Subcutaneous adipose tissue (tissue), 4 donors: ENCODE measurements around the gene ENO3. TPM values are rescaled to one million over a fixed set of nuclear protein-coding genes. Genes with fewer than 3 reads are reported as not detected.

Source experiments
- total RNA-seq, 4 donors: library from RNA; depleted of rRNA; stranded (reverse); fragments of >200 nt; gene quantifications; one replicate each; pipeline ENCODE4 v1.1.0, GENCODE V29; 2016
- TF ChIP-seq, protein P1 (sequence below): fragments of 450-650 bp; IDR thresholded peaks from one replicate; pipeline ENCODE4 v1.5.1; 2016; ENCODE audit warnings: low read depth, mild to moderate bottlenecking, control low read depth, antibody characterized with exemption, moderate library complexity

ENO3 gene
- total RNA-seq, 4 donors from 2014 or later: 2.3 to 8.3 (median 3.8) TPM

DNA sequence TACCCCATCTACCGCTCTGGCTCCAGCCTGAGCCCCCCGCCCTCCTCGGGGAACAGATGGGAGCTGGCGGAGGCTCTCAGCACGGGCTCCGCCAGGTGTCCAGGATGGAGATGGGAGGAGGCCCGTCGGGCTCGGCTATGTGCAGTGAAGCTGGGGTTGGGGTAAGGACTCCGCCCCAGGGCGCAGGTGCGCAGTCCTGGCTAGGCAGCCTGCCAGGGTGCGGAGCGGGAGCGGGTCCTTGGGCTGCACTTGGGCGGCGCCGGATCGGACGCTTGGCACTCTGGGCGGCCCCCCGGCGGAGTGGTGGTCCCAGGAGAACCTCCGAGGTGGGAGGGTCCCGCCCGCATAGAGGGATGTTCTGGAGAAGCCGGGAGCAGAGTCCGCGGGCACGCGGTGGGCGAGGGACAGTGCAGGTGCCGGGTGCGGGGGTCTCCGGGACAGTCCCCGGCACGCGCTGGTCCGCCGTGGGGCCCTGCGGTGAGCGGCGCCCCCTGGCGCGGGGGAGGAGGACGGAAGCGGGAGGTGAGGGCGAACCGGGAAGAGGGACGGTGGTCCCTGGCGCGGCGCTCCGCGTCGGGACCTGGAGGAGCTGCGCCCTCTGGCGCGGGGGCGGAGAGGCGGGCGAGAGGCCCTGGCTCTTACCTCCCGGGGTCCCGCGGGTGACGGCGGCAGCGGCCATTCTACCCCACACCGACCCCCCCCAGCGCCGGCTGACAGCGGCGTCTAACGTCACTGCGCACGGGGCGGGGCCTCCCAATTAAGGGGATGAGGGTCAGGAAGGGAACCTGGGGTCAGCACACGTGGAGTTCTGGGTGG lies 36.2 kb downstream of the ENO3 start, which contains the start of gene CAMTA2:
TSS of gene CAMTA2 (minus strand) at position 725 of the 816 bp plus-strand sequence. CDS start 1,453 bp downstream, outside the sequence.
- TF ChIP-seq, protein P1, sequence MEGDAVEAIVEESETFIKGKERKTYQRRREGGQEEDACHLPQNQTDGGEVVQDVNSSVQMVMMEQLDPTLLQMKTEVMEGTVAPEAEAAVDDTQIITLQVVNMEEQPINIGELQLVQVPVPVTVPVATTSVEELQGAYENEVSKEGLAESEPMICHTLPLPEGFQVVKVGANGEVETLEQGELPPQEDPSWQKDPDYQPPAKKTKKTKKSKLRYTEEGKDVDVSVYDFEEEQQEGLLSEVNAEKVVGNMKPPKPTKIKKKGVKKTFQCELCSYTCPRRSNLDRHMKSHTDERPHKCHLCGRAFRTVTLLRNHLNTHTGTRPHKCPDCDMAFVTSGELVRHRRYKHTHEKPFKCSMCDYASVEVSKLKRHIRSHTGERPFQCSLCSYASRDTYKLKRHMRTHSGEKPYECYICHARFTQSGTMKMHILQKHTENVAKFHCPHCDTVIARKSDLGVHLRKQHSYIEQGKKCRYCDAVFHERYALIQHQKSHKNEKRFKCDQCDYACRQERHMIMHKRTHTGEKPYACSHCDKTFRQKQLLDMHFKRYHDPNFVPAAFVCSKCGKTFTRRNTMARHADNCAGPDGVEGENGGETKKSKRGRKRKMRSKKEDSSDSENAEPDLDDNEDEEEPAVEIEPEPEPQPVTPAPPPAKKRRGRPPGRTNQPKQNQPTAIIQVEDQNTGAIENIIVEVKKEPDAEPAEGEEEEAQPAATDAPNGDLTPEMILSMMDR: no peak

DNA sequence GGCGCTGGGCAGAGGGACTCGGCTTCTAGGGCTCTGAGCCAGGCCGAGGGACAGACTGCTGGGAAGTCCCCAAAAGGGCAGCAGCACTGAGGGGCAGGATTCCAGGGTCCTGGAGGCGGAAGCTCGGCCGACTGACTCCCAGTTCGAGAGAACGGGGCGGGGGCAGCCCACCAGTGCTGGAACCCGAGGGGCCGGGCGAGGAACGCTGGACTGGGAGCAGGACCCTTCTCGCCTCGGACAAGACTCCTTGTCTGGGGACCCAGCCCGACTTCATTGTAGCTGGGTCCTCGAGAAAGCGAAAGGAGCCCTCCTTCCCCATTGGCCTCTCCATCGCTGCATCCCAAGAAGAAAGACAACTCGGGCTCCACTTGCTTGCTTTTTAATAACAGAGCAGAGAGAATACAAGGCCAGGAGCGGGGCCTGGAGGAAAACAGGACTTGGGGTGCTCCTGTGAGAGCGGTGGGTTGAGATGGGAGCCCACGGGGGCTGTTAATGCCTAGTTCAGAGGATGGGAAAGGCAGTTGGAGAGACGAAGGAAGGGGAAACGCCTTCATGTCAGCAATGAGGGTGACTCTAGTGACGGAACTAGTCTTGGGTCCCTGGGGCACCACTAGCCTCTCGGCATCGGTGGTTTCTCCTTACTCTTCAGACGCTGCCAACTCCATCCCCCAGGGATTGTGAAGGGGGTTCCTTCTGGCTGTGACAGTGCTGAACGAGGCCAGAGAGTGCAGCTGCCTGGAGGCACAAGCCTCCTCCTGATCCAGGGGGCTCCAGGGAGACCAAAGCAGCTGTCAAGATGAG lies 37.0 kb downstream of the ENO3 start:
- TF ChIP-seq, protein P1: no peak

DNA sequence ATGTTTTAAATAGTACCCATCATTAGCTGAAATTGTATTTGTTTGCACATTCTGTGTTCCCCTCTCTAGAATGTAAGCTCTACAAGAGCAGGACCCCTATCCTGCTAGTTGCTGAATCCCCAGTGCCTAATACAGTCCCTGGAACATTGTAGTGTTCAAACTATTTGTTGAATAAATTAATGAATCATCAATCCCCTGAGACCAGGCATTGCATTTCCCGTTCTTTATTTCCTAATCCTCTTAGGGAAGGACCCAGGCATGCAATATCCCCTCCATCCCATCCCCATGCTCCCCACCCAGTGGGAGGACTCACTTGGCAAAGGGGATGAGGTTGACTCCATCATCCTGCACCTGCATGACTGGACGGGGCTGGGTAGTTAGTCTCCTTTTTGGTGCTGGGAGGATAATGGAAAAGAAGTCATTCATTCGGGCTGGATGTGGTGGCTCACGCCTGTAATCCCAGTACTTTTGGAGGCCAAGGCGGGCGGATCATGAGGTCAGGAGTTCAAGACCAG lies 43.2 kb downstream of the ENO3 start:
- TF ChIP-seq, protein P1: no peak

DNA sequence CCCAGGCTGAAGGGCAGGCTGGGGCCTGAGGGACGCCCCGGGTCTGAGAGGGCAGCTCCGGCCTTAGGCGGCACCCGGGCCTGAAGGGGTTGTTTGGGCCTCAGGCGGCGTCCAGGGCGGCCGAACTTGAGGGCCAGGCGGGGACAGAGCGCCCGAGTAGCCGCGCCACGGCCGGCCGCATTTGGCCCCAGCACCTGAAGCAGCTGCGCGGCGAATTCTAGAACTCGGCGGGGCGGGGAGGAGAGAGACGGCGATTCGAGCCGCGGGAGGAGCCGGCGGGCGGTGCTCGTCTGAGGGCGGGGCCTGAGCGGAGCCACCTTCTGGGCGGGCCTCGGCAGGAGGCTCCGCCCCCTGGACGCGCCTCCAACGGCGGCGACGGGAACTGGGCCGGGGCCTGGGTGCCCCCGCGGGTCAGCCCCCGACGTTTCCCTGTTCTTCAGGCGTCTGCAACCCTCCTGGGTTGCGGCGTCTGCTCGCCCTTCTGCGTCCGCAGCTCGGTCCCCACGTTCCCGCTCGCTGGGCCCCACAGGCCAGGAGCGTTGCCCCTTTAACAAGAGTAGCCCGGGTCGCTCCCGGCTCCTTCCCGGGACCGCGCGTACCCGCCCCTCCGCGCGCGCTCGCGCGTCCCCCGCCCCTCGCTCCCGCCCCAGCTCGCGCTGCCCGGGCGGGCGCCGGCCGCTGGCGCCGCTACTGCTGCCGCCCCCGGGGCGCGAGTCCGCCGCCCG lies 46.5 kb downstream of the ENO3 start, which contains the start of the genes INCA1 and KIF1C:
TSS of gene INCA1 (minus strand) at position 221 of the 725 bp plus-strand sequence. CDS start 3,085 bp downstream, outside the sequence.
TSS of gene KIF1C (plus strand) at position 649 of the 725 bp plus-strand sequence. CDS start 2,297 bp downstream, outside the sequence.
- TF ChIP-seq, protein P1: no peak

DNA sequence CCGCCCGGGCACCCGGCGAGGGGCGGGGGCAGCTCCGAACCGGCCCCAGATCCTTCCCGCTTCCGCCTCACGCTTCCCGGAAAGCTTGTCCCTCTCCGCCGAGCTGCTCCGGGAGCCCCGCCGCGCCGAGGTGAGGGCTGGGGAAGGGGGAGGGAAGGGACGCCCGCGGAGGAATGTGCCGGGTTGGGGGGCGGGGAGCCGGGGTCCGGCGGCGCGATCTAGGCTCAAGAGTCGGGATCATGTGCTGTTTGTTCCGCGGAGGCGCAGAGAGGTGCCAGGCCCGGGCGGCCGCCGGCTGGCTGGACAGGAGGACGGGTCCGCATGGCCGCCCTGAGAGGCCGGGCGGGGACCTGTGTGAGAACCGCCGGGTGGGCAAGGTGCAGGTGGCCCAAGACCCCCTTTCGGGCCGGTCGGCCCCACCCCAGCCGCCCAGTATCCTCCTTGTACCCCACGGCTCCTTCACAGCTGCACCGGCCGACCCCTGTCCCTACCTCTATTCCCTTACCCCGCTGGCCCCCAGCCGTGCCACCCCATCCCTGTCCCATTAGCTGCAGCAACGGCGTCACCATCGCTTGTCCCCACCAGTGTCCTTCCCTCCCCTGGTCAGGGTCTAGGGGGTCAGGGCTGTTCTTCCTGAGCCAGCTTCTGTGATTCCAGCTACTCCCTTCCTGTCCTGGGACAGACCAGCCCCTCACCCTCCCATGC lies 47.3 kb downstream of the ENO3 start:
- TF ChIP-seq, protein P1: no peak

DNA sequence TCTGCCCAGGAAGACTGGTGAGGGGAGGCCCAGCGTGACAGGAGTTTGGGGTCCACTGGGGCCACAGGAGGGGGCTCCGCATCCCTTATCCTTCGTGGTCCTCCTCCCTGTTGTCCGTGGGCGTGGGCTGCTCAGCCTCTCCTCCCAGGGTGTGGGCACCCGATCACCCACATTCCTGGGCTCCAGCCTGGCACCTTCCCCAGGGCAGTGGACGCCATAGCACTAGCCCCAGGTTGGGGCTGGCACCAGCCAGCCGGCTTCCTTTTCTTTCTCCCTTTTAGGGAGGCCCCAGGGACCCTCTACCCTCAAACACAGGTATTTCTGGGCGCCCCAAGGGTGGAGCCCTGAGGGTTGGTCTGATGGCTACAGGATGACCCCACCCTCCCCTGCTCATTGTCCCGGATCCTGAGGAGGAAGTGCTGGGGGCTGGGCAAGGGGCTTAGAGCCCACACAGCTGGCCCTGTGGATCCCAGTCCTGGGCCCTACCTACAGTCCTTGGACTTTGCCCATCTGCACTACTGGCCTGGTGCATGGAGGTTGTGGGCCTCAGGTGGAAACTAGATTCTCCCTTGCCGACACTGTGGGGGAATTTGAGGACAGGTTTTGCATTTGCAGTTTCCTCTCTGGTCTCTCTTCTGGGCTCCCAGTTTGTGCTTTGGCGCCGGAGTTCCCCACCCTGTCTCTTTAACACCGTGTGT lies 48.0 kb downstream of the ENO3 start:
- TF ChIP-seq, protein P1: no peak
